GM12878 (cell line): ENCODE data around the gene EPHB1. TPM values are rescaled to one million over a fixed set of nuclear protein-coding genes. Genes with fewer than 3 reads are reported as not detected.

Experiments
- ATAC-seq: fragments of 200-7000 bp; cut with Tn5 transposase; 3 replicates; pipeline ENCODE4 v1.9.1; 2020; ENCODE audit warnings: mild to moderate bottlenecking, moderate library complexity
- BruUV-seq: library from RNA; stranded (reverse); fragments of 400-500 nt; replicated peaks from 2 replicates; lab custom pipeline; 2021; lab: Mats Ljungman, UMichigan
- CTCF ChIA-PET: fragments of 300-600 bp; sonication (Branson Sonifier 250); formaldehyde crosslinking; extraction: SDS; loops from one replicate; lab custom pipeline; 2021; ENCODE audit warnings: inconsistent platforms; lab: Yijun Ruan, JAX
- POLR2A ChIA-PET: fragments of 350-600 bp; formaldehyde crosslinking; extraction: SDS; loops from one replicate; lab custom pipeline; 2021; ENCODE audit warnings: inconsistent platforms; lab: Charles Lee
- RAD21 ChIA-PET: fragments of 300-600 bp; sonication (Branson Sonifier 250); formaldehyde crosslinking; loops from one replicate; lab custom pipeline; 2023; ENCODE audit warnings: antibody characterized with exemption; ENCODE audit not compliant: unreplicated experiment; lab: Charles Lee
- SMC1A ChIA-PET: fragments of 300-600 bp; sonication (Branson Sonifier 250); formaldehyde crosslinking; loops from one replicate; lab custom pipeline; 2023; ENCODE audit not compliant: unreplicated experiment, uncharacterized antibody; lab: Charles Lee
- DNase-seq: peaks from one replicate; pipeline ENCODE4 v3.0.0-alpha.2; 2011; ENCODE audit warnings: low read depth, low spot score
- FAIRE-seq: peaks from 3 replicates; lab custom pipeline; 2011; peaks lifted over from hg19 to GRCh38; lab: Jason Lieb, UNC
- H2AFZ ChIP-seq: 2 replicates; pipeline ENCODE4 v1.6.0; 2011; ENCODE audit warnings: low read depth, low read length, control low read depth; ENCODE audit not compliant: control insufficient read depth
- H3K27ac ChIP-seq: 2 replicates; pipeline ENCODE4 v1.5.1; 2011; ENCODE audit warnings: control low read depth; ENCODE audit not compliant: control insufficient read depth, insufficient read depth
- H3K27me3 ChIP-seq, 2 experiments: replicated peaks in 1 of 2; 2 replicates each; pipeline versions ENCODE4 v1.6.0 to v1.6.1; 2011; ENCODE audit warnings: low read length in 1 of 2; ENCODE audit not compliant: control insufficient read depth in 2 of 2, insufficient read depth in 2 of 2
- H3K36me3 ChIP-seq, 2 experiments: 2 replicates each; pipeline ENCODE4 v1.5.1; 2011; ENCODE audit warnings: low read length in 1 of 2; ENCODE audit not compliant: control insufficient read depth in 2 of 2, insufficient read depth in 2 of 2
- H3K4me1 ChIP-seq: 2 replicates; pipeline ENCODE4 v1.6.1; 2011; ENCODE audit warnings: mild to moderate bottlenecking, low read length, moderate library complexity, mixed read lengths; ENCODE audit not compliant: control insufficient read depth, insufficient read depth
- H3K4me2 ChIP-seq: 2 replicates; pipeline ENCODE4 v1.6.0; 2011; ENCODE audit warnings: control low read depth; ENCODE audit not compliant: control insufficient read depth, insufficient read depth
- H3K4me3 ChIP-seq: fragments of 200-600 bp; sonication (generic); 2 replicates; pipeline ENCODE4 v1.5.1; 2016
- H3K79me2 ChIP-seq: 2 replicates; pipeline ENCODE4 v1.6.0; 2011; ENCODE audit warnings: low read length; ENCODE audit not compliant: control insufficient read depth, insufficient read depth
- H3K9ac ChIP-seq: 2 replicates; pipeline ENCODE4 v1.8.0; 2011; ENCODE audit warnings: low read length, control low read depth, mixed read lengths; ENCODE audit not compliant: control insufficient read depth, insufficient read depth
- H3K9me3 ChIP-seq: replicated peaks from 3 replicates; pipeline ENCODE4 v1.5.1; 2011; ENCODE audit warnings: mild to moderate bottlenecking, low read length; ENCODE audit not compliant: control insufficient read depth, insufficient read depth
- H4K20me1 ChIP-seq: 2 replicates; pipeline ENCODE4 v1.6.0; 2011; ENCODE audit not compliant: control insufficient read depth, insufficient read depth
- CEBPB ChIP-seq, 2 experiments: fragments of 150-350 bp in 1 of 2; IDR thresholded peaks; 2 replicates each; pipeline ENCODE4 v1.6.1; 2012 to 2014; ENCODE audit warnings: low read depth in 2 of 2, low read length in 2 of 2, borderline replicate concordance in 1 of 2, inconsistent platforms in 1 of 2
- MEF2A ChIP-seq: IDR thresholded peaks from 2 replicates; pipeline ENCODE4 v1.6.1; 2011; ENCODE audit warnings: low read depth, mild to moderate bottlenecking, low read length, moderate library complexity; ENCODE audit not compliant: insufficient read depth
- RAD21 ChIP-seq: IDR thresholded peaks from 2 replicates; pipeline ENCODE4 v1.6.1; 2011; ENCODE audit warnings: mild to moderate bottlenecking, low read depth, low read length, moderate library complexity; ENCODE audit not compliant: insufficient read depth
- ZNF24 ChIP-seq: fragments of 450-650 bp; IDR thresholded peaks from 2 replicates; pipeline ENCODE4 v1.6.1; 2017; ENCODE audit warnings: antibody characterized with exemption, mild to moderate bottlenecking
- WGBS: methylation state at CpG from one replicate; pipeline ENCODE4 v1.1.6; 2016; ENCODE audit warnings: low lambda C conversion rate; ENCODE audit not compliant: insufficient replicate concordance, insufficient coverage; ENCODE audit errors: missing lambda C conversion rate; 5-methylcytosine and 5-hydroxymethylcytosine counted together
- in situ Hi-C: fragments of 300-500 bp; cut with MboI; formaldehyde crosslinking; loops from 9 replicates; pipeline ENCODE4 v1.14.3; 2018; ENCODE audit warnings: mixed read lengths
- intact Hi-C: fragments of 100-400 bp; cut with micrococcal nuclease; formaldehyde crosslinking; loops from one replicate; pipeline ENCODE4 v1.14.2; 2022; ENCODE audit not compliant: unreplicated experiment
- polyA plus RNA-seq, 11 experiments: library from polyadenylated mRNA; depleted of rRNA in 4 of 11; unstranded in 6 of 11; stranded (reverse) in 5 of 11; fragments of >200 nt; fragmentation: Nextera tagmentation in 4 of 11; fragmentation: Illumina TruSeq in 1 of 11; extraction: Ambion mirVana in 4 of 11; extraction: Trizol in 1 of 11; gene quantifications; 1 replicate in 1 of 11; 2 replicates in 10 of 11; pipeline versions ENCODE4 v1.2.1 to v1.2.3, GENCODE V29; 2011 to 2016; ENCODE audit warnings: inconsistent platforms in 2 of 11, missing spikeins in 2 of 11, low read depth in 1 of 11
- total RNA-seq, 4 experiments: library from RNA; depleted of rRNA in 3 of 4; stranded (reverse); fragments of >200 nt in 3 of 4; fragmentation: Illumina TruSeq in 1 of 4; extraction: Trizol in 1 of 4; gene quantifications; 2 replicates each; pipeline versions ENCODE4 v1.2.1 to v1.2.3, GENCODE V29; 2013 to 2021
- TF ChIP-seq, protein P1 (sequence below): fragments of 450-650 bp; IDR thresholded peaks from 2 replicates; pipeline ENCODE4 v1.6.1; 2017; ENCODE audit warnings: mild to moderate bottlenecking, low read depth, inconsistent platforms; ENCODE audit not compliant: poor library complexity, severe bottlenecking

EPHB1 gene
- total and polyA plus RNA-seq, 10 of the 15 experiments (the other 5 are each of a cell fraction or from before 2014, with no cell fraction given): 0.33 to 23.8 (median 1.2) TPM

- ChIA-PET CTCF (interaction anchor here (1.2 to 2.1 kb wide), 2 partner anchors 27 to 158 kb away, joined by 3 to 5 read pairs; no protein-coding TSS in a partner anchor), SMC1A (interaction anchor here (1.1 to 1.3 kb wide), 2 partner anchors 12 to 71 kb away, joined by 3 to 4 read pairs; no protein-coding TSS in a partner anchor), RAD21 (interaction anchor here (0.8 kb wide), 1 partner anchor 157 kb away, joined by 3 read pairs; the partner anchor contains the start of gene EPHB1), POLR2A (no interaction called here)
- FAIRE-seq (no peak), ATAC-seq (no peak), DNase-seq (no peak)
- H3K36me3 ChIP-seq: peaks cover 0 to 8% of the 10 kb centered on the region in 2 experiments; a peak in 2 of 4 replicates
- H3K27me3 ChIP-seq: no peaks in the 10 kb centered on the region
- intact Hi-C loops (no loop called here), in situ Hi-C loops (no loop called here)
- H3K9me3 ChIP-seq: no peaks in the 10 kb centered on the region
- H2AFZ ChIP-seq: no peak overlapping the region
- WGBS: 0% methylated on average over 1 of the region's 1 CpG
- H3K4me3 ChIP-seq: no peak overlapping the region
- H3K79me2 ChIP-seq: no peaks in the 10 kb centered on the region
- TF ChIP-seq ZNF24 (no peak), RAD21 (no peak), CEBPB (IDR thresholded peaks at IDR 0.05; ENCODE audit: borderline replicate concordance in 1 of 2, low read depth in 2 of 2, low read length in 2 of 2) (no peak), MEF2A (no peak)
- TF ChIP-seq, protein P1, sequence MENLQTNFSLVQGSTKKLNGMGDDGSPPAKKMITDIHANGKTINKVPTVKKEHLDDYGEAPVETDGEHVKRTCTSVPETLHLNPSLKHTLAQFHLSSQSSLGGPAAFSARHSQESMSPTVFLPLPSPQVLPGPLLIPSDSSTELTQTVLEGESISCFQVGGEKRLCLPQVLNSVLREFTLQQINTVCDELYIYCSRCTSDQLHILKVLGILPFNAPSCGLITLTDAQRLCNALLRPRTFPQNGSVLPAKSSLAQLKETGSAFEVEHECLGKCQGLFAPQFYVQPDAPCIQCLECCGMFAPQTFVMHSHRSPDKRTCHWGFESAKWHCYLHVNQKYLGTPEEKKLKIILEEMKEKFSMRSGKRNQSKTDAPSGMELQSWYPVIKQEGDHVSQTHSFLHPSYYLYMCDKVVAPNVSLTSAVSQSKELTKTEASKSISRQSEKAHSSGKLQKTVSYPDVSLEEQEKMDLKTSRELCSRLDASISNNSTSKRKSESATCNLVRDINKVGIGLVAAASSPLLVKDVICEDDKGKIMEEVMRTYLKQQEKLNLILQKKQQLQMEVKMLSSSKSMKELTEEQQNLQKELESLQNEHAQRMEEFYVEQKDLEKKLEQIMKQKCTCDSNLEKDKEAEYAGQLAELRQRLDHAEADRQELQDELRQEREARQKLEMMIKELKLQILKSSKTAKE: no peak
- H3K27ac ChIP-seq: no peak overlapping the region
- peaks cover 22% of the 10 kb centered on the region for H3K4me1 ChIP-seq
- no peak overlapping the region for H3K4me2 ChIP-seq
- BruUV-seq: TSS peak; percentile 43
- H4K20me1 ChIP-seq: no peaks in the 10 kb centered on the region
- no peak overlapping the region for H3K9ac ChIP-seq
Measured at GRCh38 chr3:134952371-134952770, 157.3 kb downstream of the EPHB1 start.
